ENCODE results near the gene PSMD3.
A peak's percentile ranks its signal among the peaks of the same experiment; 100 is the strongest.

Gene PSMD3

GRCh38 chr17:39980351-39981206, at the start of gene PSMD3:
PSMD3 (plus strand) TSS chr17:39980807; CDS start chr17:39980971, 164 bp downstream.
- peak; percentile 84 to 92 for TF ChIP-seq CTCF (IDR thresholded peaks at IDR 0.05)
- DNase-seq = peak; percentile 99 to 100
- peaks cover 15 to 16% (median 16%) of the 10 kb centered on the region in 3 donors for H3K36me3 ChIP-seq
- peak within 1 kb of the TSS; percentile 82 to 97 for H3K4me3 ChIP-seq
- H3K27me3 ChIP-seq = peaks cover 0 to 23% of the 10 kb centered on the region in 2 donors
- H3K27ac ChIP-seq = peak within 1 kb of the TSS; percentile 89 to 90
- intact Hi-C loops (cut with DNase I; ENCODE audit: low total_unique reads) = no loop called here
- no peaks in the 10 kb centered on the region for H3K9me3 ChIP-seq
- H3K4me1 ChIP-seq = peaks cover 0 to 30% (median 25%) of the 10 kb centered on the region in 4 donors

- peaks cover 0 to 20% (median 12%) of the 10 kb centered on the region in 4 donors for H3K4me1 ChIP-seq
- H3K36me3 ChIP-seq = no peaks in the 10 kb centered on the region
- DNase-seq = no peak
- no peak overlapping the region for H3K4me3 ChIP-seq
- intact Hi-C loops (cut with DNase I; ENCODE audit: low total_unique reads) = no loop called here
- H3K27me3 ChIP-seq = no peaks in the 10 kb centered on the region
- no peak overlapping the region for H3K27ac ChIP-seq
- H3K9me3 ChIP-seq = no peaks in the 10 kb centered on the region
- no peak for TF ChIP-seq CTCF (IDR thresholded peaks at IDR 0.05)
These were observed 46.7 kb upstream of the PSMD3 start for GRCh38 chr17:39933912-39934311.

GRCh38 chr17:39934324-39934723, 46.3 kb upstream of the PSMD3 start:
- intact Hi-C loops (cut with DNase I; ENCODE audit: low total_unique reads) = no loop called here
- H3K4me1 ChIP-seq = peaks cover 0 to 18% (median 11%) of the 10 kb centered on the region in 4 donors
- no peak for DNase-seq
- no peaks in the 10 kb centered on the region for H3K27me3 ChIP-seq
- TF ChIP-seq CTCF (IDR thresholded peaks at IDR 0.05) = no peak
- no peak overlapping the region for H3K27ac ChIP-seq
- H3K9me3 ChIP-seq = no peaks in the 10 kb centered on the region
- no peaks in the 10 kb centered on the region for H3K36me3 ChIP-seq
- H3K4me3 ChIP-seq = no peak overlapping the region

- Histone ChIP-seq H3K9me3 (no peaks in the 10 kb centered on the region), H3K4me3 (no peak overlapping the region), H3K36me3 (no peaks in the 10 kb centered on the region), H3K27ac (no peak overlapping the region), H3K27me3 (peaks cover 0 to 3% of the 10 kb centered on the region in 2 donors), H3K4me1 (peaks cover 0 to 9% (median 8%) of the 10 kb centered on the region in 4 donors)
- no peak for DNase-seq
- TF ChIP-seq CTCF (IDR thresholded peaks at IDR 0.05) = no peak
- intact Hi-C loops (cut with DNase I; ENCODE audit: low total_unique reads) = no loop called here
These were observed 44.7 kb upstream of the PSMD3 start for GRCh38 chr17:39935909-39936308.

- no peak for TF ChIP-seq CTCF (IDR thresholded peaks at IDR 0.05)
- no peak overlapping the region for H3K4me3 ChIP-seq
- peaks cover 0 to 3% of the 10 kb centered on the region in 2 donors for H3K27me3 ChIP-seq
- H3K27ac ChIP-seq = no peak overlapping the region
- no peak for DNase-seq
- no peaks in the 10 kb centered on the region for H3K9me3 ChIP-seq
- H3K4me1 ChIP-seq = peaks cover 0 to 9% (median 8%) of the 10 kb centered on the region in 4 donors
- intact Hi-C loops (cut with DNase I; ENCODE audit: low total_unique reads) = no loop called here
- H3K36me3 ChIP-seq = no peaks in the 10 kb centered on the region
These were observed 43.2 kb upstream of the PSMD3 start for GRCh38 chr17:39937447-39937846.

All from tibial artery (tissue), 4 donors.